T-helper 2 cell treated with Interferon-gamma antibody and Interleukin-4, amounts not matched to agents 100 ng/mL and 5 ng/mL, for 36 hours (primary cell): Measurements from ENCODE around the gene UACA. TPM values are rescaled to one million over a fixed set of nuclear protein-coding genes. Genes with fewer than 3 reads are reported as not detected.

Source experiments
- intact Hi-C: fragments of 100-400 bp; cut with micrococcal nuclease; formaldehyde crosslinking; loops from one replicate; pipeline ENCODE4 v1.15.1; 2023
- total RNA-seq: library from RNA; stranded (reverse); gene quantifications from 2 replicates; pipeline ENCODE4 v1.2.3, GENCODE V29; 2022

UACA gene
- total RNA-seq, 1 donor from 2014 or later, result 0.68 TPM

DNA sequence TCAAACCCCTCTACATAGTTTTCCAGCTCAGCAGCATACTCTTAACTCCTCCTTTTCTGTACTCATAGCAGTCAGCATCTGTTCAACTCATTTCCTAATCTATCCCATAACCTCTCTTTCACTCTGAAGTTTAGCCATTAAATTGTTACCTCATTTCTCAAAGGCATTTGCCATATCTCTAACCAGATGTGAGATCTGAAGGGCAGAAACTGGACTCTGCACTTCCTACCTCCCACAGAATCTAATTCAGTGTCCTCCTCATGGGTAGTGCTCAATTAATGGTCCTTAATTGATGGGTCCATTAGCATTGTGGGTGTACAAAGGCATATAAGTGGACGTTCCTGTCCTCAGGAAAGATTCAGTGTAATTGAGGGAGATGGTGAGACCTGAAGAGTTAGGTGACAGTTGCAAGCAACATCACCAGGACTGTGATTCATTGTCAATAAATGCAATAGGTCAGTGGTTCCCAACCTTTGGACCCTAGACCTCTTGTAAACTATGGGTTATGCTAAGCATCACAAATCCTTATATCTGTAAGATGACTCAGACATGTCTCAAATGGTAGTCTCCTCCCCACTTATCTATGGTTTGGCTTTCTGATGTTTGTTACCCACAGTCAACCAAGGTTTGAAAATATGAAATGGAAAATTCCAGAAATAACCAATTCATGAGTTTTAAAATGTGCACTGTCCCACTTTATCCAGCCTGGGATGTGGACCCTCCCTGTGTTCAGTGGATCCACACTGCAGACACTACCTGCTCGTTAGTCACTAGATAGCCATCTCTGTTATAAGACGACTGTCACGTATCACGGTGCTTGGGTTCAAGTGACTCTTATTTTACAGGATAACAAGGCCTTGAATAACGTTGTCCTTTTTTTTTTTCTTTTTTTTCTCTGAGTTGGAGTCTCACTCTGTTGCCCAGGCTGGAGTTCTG, 25.0 kb upstream of the UACA start:
- intact Hi-C loops, result no loop called here

DNA sequence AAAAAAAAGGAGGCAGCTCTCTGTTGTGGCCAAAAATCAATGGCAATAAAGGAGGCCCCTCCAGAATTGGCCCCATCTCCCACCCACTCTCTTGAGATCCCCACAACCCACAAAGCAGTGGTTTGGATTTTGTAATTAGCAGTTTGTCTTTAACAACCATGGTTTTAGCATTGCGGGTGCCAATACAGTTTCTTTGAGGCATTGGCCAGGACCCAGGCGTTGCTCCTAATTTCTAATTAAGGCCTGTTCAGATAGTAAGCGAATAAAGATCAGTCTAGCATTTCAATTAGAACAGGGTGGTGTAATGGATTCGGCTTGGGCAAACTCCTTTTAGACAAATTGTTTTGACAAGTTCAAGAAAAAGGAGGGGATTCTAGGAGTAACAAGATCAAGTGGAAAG, 23.6 kb upstream of the UACA start:
- intact Hi-C loops, result no loop called here

DNA sequence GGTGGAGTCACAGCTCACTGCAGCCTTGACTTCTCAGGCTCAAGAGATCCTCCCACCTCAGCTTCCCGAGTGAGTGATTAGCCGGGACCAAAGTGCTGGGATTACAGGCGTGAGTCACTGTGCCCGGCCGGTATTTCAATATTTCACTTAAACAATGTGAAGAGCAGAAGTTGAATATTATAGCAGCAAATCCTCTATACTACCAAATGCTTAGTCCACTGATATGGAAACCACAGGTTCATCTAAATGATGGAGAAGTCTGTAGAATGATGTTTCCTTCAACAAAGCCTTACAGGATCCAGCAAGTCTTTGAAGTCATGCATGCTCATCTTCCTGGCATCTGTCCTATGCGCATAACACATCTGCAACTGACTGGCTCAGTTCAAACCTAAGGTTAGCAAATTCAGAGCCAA, 20.3 kb upstream of the UACA start:
- intact Hi-C loops, result no loop called here

DNA sequence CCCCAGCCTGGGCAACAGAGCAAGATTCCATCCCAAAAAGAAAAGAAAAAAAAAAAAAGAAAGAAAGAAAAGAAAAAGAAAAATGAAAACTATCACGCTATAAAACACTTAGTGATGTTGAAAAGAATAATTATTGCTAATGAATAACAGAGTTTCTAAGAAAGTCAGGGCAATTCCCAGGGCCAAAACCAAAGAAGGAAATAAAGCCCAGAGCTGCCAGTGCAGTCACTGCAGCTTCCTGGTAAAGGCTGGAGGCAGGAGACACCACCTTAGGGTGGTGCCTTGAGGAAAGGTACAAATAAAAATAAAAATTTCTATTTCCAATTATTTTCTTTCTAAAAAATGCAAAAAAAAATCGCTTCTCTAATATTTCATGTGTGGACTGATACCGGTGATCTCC, 19.7 kb upstream of the UACA start:
- intact Hi-C loops, result no loop called here

DNA sequence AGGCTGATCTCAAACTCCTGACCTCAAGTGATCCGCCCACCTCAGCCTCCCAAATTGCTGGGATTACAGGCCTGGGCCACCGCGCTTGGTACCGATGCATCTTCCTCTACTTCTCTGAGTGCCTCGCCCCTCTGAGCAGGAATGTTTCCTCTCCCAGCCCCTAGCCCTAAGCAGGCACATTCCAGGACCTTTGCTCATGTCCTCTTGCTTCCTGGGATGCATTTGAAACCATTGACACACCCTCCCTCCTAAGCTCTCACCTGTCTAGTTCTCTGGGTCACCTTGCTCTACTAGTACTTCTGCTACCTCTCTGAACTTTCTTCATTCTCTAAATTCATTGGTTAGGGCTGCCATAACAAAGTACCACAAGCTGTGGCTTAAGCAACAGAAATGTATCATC, 17.9 kb upstream of the UACA start:
- intact Hi-C loops, result no loop called here

DNA sequence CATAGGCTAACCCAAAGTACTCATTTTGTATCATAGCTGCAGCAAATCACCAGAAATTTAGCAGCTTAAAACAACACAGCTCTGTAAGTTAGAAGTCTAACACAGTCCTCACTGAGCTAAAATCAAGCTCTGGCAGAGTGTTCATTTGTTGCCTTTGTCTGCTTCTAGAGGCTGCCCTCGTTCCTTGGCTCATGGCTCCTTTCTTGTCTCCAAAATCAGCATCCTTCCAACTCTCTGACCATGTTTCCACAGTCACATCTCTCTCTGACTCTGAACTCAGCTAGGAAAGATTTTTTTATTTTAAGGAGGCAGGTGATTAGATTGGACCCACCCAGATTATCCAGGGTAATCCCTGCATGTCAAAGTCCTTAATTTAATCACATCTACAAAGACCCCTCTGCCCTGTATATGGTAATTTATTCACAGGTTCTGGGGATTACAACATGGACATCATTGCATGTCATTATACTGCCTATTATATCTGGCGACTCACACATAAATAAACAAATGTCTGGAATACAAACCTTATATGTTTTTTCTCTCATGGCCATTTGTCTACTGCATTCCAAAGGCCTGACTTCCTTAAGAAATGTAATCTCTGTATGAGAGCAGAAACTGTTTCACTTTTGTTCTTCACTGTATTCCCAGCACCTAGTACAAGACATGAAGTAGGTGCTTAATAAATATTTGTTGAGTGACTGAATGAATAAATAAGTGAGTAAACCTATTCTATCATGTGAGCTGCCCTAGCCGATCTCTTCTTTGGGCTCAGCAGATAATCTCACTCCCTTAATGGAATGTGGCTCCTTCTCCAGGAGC, 15.1 kb upstream of the UACA start:
- intact Hi-C loops, result no loop called here

DNA sequence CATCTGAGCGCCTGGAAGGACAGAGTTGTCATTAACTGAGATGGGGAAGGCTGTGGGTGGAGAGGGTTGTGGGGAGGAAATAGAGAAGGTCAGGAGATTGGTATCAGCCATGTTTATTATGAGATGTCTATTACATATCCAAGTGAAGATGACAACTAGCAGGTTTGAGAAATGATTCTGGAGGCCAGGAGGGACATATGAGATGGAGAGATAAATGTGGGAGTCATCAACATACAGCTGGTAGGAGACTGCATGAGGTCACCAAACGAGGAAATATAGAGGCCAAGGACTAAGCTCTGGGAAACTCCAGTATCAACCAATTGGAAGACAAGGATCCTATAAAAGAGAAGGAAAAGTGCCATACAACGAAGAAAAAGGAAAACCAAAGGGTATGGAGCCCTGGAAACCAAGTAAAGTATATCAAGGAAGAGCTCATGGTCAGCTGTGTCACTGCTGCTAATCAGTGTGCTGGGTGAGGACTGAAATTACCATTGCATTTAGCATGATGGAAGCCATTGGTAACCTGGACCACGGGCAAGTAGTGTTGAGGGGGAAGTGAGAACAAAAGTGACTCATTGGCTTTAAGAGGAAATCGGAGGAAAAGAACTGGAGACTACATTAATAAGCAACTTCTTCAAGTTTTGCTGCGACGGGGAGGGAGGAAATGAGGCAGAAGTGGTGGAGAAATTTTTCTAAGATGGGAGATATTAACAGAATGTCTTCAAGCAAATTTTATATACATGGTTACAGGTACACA, 14.0 kb upstream of the UACA start:
- intact Hi-C loops, result no loop called here

DNA sequence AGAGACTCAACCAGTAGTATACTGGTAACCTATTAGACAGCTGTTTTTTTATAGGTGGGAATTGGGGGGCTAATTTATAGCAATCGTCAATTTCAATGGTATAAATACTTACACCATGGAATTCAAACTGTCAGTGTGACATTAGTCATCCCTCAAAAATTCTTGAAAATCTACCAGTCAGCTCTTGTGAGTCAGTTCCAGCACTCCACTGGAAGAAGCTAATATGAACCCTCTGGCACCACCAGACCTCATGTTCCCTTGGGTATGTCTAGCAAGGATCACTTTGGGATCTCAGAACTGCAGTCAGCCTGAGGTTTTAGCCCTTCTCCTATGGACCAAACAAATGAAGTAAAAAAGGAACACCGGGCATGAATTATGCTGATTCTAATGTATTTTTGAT, 11.8 kb upstream of the UACA start:
- intact Hi-C loops, result no loop called here

DNA sequence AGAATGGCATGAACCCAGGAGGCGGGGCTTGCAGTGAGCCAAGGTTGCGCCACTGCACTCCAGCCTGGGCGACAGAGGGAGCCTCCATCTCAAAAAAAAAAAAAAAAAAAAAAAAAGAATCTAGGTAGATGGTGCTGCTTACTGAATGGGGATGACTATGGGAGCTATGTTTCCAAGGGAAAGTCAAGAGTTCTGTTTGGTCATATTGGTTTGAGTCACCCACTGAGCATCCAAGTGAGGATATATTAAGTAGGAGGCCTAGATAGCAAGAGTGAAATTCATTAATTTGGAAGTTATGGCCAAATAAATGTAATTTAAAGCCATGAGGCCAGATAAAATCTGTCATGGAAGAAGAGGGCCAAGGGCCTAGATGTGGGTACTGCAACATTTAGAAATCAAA, 9.0 kb upstream of the UACA start:
- intact Hi-C loops, result no loop called here

DNA sequence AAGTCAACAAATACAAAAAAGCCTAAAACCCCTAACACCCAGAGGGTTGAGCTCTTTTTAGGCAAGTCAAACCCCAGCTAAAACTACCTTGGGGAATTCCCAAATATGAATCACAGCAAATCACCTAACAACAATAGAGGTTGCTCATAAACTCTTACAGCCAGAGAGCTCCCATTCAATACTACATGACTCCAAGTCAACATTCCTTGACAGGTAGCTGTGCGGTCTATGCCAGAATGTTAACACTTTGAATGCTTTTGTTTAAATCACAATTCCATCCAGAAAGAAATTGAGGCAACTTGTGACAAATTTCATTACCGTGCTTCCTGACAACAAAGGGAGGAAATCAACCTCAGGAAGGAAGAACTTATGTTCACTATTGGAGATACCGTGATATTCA, 7.5 kb upstream of the UACA start:
- intact Hi-C loops, result no loop called here

DNA sequence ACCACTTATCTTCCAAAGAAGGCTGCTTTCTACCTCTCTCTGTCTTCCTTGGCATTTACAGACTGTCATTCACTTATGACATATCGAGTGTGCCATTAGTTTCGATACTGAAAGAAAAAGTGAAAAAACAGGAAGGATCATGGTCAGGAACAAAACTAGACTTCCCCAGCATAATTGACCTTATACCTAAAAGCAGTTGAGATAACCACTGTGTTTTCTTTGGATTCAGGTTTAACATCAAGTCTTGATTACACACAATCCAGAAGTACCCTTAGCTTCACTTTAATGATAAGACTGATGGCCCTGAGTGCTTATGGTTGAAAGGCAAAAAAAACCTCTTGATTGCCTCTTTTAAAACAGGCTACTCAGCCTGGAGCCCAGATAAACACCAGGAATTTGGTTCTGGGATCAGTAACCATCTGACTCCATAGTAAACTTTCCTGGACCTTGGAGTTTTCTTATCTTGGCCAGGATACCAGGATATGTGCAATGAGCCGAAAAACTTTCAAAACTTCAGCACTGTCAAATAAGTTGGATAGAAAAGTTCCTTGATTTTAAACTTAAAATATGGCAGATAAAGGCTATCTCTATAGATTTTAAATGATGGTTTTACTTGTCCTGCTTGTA, 5.0 kb upstream of the UACA start:
- intact Hi-C loops, result no loop called here

DNA sequence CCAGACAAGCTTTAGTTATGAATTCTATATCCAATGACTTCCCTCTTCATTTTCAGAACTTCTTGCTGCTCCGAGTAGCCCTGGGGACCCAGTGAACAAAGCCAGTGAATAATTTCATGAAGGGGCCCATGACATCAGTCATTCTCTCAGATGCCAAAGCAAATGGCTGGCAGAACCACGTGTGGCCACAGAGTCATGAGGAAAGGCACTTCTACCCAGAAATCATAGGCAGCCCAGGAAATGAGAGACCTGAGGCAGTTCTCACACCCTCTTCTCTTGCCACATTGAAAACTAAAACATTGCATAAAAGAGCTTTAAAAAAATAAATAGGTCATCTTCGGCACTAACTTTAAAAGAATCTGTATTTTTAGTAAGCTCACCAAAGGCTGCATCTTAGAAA, 4.3 kb upstream of the UACA start:
- intact Hi-C loops, result no loop called here

DNA sequence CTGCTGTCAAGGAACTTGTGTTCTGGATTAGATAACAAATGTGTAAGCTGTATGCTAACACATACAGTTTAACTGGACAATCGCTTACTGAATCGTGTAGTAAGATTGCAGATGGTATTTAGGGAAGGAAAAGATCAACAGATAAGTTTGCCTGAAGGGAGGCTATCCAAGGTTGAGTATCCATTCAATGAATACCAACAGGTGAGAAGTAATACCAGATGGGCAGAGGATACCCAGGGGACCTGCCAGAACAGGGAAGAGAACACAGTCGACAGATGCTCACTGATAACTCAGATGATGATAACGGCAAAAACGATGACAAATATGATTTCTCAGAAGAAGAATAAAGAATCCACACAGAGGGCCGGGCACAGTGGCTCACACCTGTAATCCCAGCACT, 3.2 kb upstream of the UACA start:
- intact Hi-C loops, result no loop called here

DNA sequence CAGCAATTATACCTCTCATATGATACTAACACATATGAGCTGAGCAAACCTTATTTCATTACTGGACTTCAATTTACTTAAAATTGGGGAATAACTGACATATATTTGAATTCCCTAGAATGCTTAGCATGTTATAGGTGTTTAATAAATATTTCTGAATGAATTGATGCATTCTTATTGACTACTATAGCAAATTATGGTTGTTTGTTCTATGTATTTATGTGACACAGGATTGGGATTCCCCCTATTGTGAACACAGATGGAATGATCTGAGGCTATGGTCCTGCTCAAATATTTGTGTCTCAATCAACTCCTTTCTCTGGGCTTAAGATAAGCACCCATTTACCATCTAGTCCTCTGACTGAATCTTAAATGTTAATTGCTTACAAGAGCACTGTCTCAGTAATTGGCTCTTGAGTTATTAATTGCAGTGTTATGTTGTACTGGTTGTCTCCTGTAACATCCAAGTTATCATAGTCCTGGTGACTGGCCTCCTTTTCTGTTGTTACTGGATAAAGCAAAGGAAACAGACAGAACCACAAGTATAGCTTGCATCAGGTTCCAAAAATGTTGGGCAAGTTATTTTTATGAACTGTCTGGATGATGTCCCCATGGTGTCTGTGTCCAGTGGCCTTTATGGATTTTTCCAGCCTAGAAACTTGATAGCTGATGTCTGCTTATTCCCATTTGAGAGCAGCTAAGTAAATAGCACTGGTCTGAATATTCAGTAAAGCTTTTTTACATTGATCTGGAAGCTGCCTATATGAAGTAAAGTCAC, 2.3 kb upstream of the UACA start:
- intact Hi-C loops, result no loop called here

DNA sequence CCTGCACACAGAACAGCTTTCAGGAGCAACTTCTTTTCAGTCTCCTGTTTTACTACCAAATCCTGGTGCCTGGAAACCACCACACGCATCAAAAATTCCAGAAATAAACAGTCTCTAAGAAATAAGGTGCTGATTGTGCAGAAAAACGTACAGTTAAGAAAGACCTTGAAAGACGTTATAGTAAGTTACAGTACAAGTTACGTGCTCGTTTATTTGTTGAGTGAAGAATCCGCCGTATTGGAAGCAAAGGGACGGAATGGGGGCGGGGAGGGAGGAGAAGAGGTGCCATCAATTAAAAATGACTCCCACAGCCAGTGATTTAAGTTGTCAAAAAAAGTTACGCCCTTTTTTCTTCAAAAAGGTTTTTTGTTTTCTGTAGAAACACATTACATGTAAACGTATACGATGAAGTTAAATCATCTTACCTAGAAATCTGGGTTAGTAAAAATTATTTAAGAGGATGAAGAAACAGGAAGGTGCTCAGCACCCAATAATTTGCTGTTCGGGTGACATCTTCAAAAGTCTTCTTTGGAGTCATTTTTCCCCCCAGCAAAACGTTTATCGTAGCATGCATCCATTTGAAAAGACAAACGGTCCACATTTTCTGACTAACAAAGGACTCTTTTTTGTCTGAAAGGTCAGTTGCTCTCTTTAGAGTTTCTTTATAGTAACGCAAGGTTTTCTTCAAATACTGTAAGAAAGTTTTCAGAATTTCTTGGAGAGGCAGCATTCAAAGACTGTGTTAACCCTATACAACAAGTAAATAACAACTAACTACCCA, 782 bp upstream of the UACA start:
- intact Hi-C loops, result no loop called here

DNA sequence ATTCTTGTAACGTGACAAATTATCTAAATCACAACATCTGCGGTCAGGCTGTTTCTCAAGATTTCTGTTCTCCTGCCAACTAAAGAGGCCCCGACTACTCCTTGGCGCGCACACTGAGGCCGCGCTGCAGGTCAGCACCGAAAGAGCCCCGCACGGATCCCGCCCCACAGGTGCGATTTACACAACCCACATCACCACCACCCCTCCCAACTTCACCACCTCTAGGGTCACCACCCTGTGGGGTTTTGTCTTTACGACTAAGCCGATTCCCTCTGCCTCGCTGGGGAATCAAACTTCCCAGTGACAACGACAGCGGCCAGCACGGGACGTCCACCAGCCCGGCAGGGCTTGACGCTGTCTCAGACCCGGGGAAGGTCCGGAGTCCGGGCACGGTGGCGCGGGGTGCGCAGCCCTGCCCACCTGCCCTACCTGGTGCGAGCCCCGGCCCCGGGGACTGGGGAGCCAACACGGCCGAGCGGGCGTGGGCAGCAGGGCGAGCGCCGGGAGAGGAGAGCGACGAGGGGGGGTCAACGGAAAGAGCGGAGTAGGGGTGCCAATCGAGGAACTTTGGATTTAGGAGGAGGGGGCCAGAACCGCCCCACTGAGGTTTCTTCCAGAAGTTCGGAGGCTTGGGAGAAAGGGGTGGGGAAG, 764 bp downstream of the UACA start:
- intact Hi-C loops, result no loop called here

DNA sequence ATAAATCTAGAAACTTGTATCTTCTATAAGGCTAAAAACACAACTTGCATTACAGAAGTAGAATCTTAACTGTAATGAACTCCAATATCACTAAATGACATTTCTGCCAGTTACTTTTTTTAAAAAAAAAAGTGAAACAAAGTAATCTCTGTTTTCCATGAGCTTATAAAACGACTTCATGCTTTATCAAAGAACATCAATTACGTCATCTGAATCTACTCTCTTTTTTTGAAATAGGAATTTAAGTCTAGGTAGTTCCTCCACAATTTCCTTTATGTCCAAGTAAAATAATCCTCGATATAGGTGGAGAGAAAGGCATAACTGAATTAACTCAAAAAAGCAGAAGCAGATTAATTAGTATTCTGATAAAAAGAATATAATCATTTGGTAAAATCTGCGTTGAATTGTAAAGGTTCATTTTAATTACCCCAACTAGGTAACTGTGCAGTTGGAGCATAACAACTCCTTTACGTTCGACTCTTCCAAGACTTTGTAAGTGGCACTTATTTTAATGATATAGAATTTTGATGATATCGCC, 1.4 kb downstream of the UACA start:
- intact Hi-C loops, result no loop called here

DNA sequence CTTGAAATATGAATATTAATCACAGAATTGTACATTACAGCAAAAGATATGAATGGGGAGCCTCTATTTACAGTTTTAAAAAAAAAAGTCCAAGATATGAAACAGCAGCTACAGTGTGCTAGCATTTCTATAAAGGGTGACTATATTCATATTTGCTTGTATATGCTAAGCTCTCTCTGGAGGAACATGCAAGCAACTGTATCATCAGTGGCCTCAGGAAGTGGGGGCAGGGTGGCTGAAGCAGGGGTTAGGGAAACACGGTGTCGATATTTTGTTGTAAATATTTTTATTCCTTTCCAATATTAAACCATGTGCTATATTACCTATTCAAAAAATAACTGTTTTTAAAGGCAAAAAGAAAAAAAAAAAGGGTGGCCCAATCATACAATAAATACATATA, 2.3 kb downstream of the UACA start:
- intact Hi-C loops, result no loop called here
